ENCODE measurements around the gene YY1.

- TF ChIP-seq CTCF (conservative IDR thresholded peaks at IDR 0.05; ENCODE audit: low read depth in 2 of 2) (no peak), EZH2 (IDR thresholded peaks at IDR 0.05; ENCODE audit: low read depth, unreplicated experiment) (no peak), ZNF114 (CRISPR knock-in tag; IDR thresholded peaks at IDR 0.05) (no peak), EZH2phosphoT487 (IDR thresholded peaks at IDR 0.05; ENCODE audit: unreplicated experiment) (no peak), POLR2AphosphoS5 (IDR thresholded peaks at IDR 0.05; ENCODE audit: low read depth) (no peak), REST (IDR thresholded peaks at IDR 0.05; ENCODE audit: unreplicated experiment) (no peak)
Measured at GRCh38 chr14:100212476-100213333, 26.2 kb upstream of the YY1 start.
